SHP77 treated with DMSO at 0.1 percent for 48 hours (cell line): ENCODE measurements around the gene BPGM.
"Not testable (repeated sequence)": the region's sequence is repeated elsewhere in the genome, so short reads cannot be mapped to it uniquely, and the experiment has no call there.

ENCODE experiments used
- DNase-seq: peaks from one replicate; lab custom pipeline; 2025; lab: John Stamatoyannopoulos, UW

The BPGM gene

DNA sequence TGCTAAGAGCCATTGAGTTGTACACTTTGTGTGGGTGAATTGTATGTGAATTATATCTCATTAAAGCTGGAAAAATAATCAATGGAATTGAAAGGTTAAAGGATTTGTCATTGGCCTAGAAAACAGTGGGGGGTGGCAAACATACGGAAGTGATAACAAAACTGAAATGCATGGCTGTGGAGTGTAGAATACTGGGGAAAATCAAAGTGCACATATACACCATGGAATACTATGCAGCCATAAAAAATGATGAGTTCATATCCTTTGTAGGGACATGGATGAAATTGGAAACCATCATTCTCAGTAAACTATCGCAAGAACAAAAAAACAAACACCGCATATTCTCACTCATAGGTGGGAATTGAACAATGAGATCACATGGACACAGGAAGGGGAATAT is 18.4 kb downstream of the BPGM start:
- not testable (repeated sequence) for DNase-seq

DNA sequence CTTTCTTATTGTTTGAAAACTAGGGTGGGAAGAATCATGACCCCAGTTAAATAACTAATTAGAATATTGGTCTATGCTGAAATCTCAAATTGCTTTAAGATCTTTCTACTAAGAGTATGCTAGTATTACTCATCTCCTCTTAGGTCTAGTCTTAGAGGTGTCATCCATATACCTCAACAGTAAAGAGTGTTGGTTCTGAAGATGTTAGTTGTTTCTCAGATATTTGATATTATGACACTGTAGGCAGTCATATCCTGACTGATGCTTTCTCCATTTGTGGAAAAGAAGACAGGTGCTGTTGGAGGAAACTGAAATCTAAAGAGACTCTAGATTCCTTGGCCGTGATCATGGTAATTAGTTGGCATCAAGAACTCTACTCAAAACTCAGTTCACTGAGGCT is 21.2 kb downstream of the BPGM start:
- DNase-seq: no peak

DNA sequence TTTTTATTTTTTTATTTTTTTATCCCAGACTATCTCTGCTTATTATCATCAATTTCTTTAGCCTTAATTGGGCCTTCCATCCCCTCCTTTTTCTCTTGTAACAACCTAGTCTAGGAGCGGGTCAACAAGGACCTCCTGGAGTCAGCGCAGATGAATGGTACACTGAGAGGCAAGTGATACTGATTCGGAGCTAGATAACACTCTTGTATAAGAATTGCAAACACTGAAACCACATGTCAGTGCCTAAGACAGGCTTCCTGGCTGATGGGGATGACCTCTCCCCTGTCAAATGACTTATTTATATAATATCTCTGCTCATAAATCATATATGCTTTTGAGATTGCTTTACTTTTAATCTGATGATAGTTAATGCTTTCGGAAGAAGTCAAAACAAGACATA is 22.7 kb downstream of the BPGM start:
- no peak for DNase-seq

DNA sequence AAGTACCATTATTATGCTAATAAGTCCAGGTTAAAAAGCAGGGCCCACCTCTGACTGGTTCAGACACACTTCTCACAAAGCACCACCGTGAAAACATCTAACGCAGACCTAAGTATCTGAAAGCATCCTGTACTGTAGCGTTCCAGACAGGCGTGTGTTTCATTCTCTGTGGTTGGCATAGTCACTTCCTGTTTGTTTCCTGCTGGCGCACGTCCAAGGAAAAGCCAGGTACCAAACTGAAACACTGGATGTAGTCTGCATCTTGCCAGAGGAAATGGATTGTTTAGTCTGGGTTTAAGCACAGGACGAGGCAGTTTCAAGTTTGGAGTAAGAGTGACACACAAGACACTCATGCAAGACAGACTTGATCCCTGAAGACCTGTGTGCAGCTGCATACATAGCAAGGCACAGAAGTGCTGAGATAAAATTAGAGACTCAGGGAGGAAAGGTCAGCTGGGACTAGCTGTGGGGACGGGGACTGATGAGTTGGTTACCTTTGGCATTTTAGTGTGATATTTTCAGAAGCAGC is 23.3 kb downstream of the BPGM start:
- DNase-seq: peak; percentile 63

DNA sequence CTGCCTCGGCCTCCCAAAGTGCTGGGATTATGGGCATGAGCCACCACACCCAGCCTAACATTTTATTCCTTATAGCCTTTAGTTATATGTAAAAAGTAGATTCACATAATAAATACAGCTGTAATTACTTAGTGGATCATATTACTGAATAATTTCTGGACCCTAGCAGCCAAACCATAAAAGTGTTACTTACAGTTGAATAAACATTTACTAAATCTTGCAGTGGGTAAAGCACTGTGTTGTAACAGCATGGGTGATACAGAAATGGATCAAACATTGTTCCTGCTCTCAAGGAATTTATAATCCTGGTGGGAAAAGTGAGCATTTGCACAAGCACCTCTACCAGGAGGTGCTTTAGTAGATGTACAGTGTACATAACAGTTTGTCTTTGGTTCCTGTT is 25.0 kb downstream of the BPGM start:
- no peak for DNase-seq

DNA sequence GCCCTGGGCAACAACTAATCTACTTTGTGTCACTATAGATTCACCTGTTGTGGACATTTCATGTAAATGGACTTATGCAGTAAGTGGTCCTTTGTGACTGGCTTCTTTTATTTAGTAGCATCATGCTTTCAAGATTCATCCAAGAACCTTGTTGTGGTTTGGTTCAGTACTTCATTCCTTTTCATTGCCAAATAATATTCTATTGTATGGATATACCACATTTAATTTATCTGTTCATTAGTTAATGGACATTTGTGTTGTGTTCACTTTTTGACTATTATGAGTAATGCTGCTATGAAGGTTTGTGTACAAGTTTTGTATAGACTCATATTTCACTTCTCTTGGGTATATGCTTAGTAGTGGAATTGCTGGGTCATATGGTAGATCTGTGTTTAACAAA is 27.8 kb downstream of the BPGM start:
- no peak for DNase-seq

DNA sequence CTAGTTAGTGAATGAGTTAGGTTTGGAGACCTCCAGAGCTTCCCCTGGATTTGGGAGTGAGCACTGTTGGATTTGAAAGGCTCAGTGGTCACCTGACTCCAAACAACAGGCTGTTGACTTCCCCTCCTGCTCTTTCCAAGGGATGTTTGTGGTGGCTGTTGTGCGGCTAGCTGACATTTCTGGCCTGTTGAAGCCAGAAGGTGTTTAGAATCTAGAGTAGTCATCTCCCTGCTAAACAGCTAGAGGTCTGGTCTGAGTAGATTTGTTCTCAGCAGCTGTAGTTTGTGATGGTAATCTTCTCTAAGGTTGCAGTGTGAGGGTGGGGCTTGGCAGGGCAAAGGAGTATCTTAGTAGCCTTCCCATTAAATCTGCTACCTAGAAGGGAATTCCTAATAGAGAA is 30.1 kb downstream of the BPGM start:
- DNase-seq: no peak

DNA sequence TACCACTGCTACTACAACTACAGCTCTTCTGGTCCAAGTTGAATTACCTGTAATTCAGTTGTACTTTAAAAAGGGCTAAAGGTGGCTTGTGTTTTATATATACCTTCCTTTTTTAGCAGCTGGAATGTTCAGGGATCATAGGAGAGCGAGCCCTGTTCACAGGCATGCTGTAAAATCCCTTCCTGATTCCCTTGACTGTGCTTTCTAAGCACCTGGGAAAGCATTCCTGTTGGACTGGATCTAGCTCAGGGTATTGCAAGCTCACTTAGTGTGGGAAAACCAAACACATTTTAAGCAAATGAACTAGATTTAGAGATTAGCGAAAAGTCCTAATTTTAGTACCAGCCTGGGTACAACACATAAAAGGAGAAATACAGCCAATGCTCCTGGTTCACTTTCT is 31.5 kb downstream of the BPGM start:
- no peak for DNase-seq

DNA sequence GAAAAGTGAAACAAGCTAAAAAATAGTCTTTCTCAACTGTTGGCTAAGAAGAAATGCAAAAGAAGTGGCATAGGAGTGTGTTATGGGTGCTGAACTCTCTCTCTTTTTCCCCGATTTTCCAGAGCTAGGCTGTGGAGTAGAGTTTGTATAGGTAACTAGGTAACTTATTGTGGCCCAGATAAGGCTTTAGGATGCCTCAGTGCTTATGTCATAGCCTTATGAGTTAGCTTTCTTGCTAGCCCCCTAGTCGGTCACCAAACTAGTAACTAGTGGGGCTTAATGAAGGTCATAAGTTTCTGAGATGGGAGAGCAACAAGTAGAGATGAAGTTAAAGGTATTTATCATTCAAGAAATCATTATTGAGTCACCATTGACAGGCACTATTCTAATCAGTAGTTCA is 32.4 kb downstream of the BPGM start:
- no peak for DNase-seq

DNA sequence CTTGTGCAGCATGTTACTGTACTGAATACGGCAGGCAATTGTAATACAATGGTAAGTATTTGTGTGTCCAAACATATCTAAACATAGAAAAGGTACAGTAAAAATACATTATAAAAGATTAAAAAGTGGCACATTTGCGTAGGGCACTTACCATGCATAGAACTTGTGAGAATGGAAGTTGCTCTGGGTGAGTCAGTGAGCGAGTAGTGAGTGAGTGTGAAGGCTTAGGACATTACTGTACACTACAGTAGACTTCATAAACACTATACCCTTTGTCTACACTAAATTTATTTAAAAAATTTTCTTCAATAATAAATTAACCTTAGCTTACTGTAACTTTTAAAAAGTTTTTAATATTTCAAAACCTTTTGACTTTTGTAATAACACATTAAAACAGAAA is 37.5 kb downstream of the BPGM start:
- DNase-seq: no peak

DNA sequence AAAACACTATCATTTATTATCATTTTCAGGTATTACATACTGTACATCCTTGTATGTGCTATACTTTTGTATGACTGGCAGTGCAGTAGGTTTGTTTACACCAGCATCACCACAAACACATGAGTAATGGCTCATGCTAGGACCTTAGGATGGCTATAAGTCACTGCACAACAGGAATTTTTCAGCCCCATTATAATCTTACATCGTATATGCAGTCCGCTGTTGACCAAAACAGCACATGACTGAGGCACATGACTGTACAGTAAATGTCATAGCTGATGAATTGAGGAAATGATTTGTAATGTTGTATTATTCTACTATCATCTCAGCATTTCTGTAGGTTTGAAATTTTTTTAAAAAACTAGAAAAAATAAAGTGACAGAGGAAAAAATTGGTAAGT is 38.6 kb downstream of the BPGM start:
- no peak for DNase-seq

DNA sequence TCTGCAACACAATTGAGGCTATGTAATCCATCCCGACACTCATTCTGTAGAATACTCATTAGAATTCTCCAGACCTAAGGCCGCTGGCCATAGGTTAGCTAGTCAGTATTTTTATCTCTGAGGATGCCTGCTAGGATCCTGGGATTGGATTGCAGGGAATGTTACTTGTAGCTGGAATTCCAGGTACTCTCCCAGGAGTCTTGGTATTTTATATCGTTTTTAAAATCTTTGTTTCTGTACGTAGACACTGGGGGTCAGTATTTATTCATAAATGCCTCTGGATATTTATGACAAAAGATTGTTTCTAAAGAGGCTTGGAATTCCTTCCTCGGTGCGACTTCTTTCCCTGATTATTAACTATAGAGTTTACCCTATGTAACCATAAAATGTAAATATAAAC is 40.1 kb downstream of the BPGM start:
- DNase-seq: no peak

DNA sequence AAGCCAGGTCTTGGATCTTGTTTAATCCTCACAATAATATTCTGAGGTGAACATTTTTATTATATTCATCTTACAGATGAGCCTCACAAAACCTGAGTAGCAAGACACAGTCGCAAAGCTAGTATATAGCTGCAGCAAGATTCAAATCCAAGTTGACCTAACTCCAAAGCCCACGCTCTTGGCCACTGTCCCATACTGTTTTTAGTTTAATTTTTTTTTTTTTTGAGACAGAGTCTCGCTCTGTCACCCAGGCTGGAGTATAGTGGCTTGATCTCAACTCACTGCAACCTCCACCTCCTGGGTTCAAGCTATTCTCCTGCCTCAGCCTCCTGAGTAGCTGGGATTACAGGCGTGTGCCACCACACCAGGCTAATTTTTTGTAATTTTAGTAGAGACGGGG is 42.9 kb downstream of the BPGM start:
- not testable (repeated sequence) for DNase-seq

DNA sequence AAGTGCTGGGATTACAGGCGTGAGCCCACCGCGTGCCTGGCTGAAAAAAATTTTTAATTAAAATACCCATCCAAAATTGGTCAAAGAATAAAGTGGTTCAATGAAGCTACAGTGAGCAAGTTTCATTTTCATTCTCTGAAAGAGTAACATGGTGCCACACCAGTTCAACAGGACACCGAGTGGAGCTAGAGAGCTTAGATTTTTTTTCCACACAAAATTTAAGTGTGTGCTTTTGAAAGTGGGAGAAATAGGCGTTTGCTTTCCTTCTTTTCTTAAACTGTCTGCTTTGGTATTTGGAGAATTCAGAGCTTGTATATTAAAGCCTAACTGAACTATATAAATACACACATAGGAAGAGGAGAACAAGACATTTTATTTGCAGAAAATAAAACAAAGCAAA is 43.4 kb downstream of the BPGM start:
- no peak for DNase-seq

DNA sequence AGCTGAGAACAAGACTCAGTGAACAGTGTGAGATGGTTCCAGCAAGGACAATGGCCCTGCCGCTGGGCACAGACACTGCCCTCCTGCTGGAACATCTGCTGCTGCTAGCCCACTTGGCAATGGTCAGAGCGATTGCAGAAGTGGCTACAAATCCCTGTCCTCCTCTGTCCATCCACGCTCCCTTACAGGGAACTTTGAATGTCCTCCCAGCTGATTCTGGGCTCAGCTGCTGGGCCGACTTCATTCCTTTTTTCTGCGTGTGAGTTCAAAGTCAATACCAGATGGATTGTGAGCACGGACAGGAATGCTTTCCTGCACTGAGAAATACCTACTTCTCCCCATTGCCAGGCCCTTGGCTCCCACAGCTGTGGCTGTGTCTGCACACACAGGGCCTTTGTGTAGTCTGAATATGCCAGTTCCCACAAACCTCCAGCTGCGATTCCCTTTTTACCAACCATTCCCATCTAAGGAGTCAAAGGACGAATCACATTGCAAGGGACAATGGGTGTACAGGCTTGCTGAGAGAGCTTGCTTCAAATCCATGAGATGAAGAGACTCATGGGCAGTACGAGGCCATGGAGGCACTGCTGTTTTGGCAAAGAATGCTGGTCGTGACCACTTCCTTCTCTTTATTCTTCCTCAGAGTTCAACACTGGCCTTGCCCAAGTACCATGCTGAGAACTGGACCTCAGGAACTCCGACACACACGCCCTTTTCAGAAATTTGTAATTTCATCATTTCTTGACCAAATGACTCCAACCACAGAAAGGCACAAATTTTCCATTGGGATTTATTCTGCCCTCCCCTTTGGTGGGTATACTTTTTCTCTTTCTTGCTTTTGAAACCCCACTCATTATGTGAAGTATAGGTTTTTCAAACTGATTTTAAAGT is 44.2 kb downstream of the BPGM start:
- DNase-seq: no peak

DNA sequence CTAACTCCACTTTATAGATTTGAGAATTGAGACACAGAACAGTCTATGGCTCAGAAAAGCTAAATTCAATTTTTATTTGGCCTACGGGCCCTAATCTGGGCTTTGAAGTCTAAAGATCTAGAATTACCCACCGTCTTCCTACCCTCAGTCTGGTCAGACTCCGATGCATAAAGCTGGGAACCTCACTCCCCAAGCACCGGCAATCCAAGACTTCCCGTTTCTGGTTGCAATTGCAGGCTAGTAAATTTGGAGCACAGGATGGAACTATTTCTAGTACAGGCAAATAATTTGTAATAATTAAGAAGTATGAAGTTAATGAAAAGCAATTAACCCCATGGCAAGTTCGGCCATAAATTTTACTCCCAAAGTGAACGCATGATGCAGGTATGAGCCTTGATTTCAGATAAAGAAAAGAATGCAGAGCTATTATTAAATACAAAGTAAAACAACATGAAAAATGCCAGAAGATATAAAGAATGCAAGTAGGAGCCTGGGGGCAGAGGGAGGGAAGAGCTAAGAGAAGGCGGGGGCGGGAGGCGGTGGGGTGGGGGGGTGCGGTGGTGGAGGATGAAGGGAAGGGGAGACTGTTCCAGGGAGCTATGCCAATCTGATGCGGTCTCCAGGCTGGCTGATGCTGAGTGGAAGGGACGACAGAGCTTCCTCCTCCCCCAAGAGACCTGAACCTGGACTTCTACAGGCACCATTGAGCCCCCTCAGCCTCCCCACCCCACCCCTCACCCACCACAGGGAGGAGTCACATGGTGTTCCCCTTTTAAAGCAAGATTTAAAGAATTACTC is 45.1 kb downstream of the BPGM start:
- no peak for DNase-seq

DNA sequence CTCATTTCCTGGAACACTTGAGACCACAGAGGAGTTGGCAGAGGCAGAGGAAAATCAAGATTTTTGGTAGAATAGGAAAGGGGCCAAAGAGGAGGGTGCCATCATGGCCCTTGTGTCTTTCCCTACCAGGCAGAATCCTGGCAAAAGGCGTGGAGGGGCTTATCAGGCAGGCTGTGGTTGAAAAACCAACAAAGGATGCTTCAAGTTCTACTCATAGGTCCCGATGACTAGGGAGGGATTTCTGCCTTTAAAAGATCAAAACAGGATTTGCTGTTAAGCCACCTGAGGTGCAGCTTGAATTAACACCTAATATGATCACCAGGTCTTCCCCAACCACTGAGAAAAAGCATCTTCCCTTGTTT is 45.7 kb downstream of the BPGM start:
- no peak for DNase-seq

DNA sequence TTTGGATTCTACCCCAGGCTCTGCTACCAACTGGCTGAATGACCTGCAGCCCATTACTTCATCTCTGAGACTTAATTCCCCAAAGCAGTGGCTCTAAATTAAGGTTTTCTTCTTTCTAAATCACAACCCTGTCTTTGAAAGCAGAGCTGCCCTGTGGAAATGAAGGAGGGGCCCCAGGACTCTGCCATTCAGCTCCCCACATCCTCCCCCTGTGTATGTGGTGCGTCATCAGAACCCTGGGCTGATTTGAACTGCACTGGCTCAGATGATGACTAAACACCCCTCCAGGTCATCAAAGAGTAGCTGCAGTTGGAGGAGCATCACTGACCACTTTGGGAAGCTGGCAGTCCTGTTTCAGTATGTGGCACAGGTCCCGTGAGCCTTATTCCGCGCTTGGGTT is 46.6 kb downstream of the BPGM start:
- no peak for DNase-seq

DNA sequence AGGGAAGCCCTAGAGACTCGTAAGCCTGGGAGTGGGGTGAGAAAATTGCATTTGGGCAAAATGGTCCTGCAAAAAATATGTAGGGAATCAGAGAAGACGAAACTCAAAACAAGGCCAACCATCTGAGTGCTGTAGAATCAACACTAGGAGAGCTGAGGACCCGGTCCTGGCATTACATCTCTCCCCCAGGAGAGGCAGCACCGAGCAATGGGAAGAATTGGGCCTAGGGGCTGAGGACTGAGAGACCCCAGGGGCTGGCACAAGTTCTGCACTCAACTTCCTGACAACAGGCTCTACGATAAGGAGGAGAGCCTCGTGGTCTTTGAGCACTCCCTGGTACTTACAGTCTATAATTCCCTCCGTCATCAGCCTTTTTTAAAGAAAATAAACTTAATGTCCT is 47.6 kb downstream of the BPGM start:
- DNase-seq: no peak

DNA sequence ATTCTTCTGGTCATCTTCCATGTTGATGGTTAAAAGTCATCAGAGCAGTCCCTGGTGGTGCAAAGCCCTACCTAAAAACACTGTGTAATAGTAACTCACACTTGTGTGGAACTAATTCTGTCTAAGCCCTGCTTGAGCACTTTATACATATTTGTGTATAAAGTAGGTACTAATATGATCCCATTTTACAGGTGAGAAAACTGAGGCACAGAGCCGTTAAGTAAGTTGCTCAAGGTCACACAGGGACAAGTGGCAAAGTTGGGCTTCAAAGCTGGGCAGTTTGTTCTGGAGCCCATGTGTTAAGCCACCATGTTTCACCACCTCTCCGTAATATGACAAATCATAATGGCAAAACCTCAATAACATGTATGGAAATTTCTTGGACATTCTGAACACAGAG is 48.1 kb downstream of the BPGM start:
- DNase-seq: no peak

DNA sequence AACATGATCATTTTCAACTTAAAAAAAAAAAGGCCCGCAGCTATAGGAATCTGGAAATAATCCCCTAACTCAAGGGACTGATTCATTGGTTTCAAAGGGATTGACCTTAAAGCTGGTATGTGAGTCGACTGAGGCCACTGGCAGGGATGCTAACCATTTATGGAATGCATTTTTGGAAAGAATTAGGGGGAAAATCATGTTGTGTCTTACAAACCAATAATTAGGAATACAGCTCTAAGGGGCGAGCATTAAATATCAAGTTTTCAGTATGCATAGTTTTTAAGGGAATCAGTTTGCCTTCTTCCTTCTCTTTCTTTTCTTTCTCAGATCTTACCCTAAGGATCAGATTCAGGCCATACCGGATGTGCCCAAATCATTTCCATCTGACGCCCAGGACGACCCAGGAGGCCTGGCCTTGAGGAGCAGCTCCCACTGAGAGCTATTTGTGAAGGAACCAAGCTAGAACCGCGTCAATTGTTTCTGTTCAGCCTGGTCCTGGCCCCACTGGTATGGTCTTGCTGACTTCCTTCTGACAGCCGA is 48.7 kb downstream of the BPGM start:
- no peak for DNase-seq

DNA sequence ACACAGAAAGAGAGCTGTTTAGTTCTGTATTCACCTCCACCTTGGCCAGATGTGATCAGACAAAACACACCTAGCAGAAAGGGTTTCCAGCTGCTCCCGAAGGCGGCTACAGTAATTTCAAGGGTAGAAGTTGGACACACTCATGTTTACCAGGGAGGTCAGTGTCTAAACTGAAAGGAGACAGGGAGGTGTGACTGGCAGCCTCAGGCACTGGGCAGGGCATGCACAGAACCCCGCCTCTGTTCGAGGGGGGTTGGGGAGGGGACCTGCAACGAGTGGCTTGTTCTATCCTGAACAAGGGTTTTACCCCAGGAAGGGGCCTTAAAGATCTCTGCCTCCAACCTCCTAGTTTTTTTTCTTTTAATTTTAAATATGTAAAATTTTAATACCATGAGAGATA is 49.6 kb downstream of the BPGM start:
- no peak for DNase-seq
